Measurements from ENCODE around the gene SKOR2. TPM values are rescaled to one million over a fixed set of nuclear protein-coding genes. Genes with fewer than 3 reads are reported as not detected.

SKOR2 gene, protein sequence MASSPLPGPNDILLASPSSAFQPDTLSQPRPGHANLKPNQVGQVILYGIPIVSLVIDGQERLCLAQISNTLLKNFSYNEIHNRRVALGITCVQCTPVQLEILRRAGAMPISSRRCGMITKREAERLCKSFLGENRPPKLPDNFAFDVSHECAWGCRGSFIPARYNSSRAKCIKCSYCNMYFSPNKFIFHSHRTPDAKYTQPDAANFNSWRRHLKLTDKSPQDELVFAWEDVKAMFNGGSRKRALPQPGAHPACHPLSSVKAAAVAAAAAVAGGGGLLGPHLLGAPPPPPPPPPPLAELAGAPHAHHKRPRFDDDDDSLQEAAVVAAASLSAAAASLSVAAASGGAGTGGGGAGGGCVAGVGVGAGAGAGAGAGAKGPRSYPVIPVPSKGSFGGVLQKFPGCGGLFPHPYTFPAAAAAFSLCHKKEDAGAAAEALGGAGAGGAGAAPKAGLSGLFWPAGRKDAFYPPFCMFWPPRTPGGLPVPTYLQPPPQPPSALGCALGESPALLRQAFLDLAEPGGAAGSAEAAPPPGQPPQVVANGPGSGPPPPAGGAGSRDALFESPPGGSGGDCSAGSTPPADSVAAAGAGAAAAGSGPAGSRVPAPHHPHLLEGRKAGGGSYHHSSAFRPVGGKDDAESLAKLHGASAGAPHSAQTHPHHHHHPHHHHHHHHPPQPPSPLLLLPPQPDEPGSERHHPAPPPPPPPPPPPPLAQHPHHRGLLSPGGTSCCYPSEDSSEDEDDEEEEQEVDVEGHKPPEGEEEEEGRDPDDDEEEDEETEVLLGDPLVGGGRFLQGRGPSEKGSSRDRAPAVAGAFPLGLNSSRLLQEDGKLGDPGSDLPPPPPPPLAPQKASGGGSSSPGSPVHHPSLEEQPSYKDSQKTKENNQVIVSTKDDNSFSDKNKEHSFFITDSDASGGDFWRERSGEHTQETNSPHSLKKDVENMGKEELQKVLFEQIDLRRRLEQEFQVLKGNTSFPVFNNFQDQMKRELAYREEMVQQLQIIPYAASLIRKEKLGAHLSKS
- total RNA-seq: not detected

- WGBS, 2 donors: 3 to 5% methylated on average over 5 to 25 of the region's 55 CpGs
- TF ChIP-seq CTCF (IDR thresholded peaks at IDR 0.05): no peak
- TF ChIP-seq POLR2A (IDR thresholded peaks at IDR 0.05): no peak
- Histone ChIP-seq H3K36me3 (no peaks in the 10 kb centered on the region), H3K4me1 (peaks cover 0 to 15% (median 13%) of the 10 kb centered on the region in 3 donors), H3K9me3 (peaks cover 0 to 8% (median 0%) of the 10 kb centered on the region in 3 donors), H3K27ac (no peak within 1 kb of the TSS), H3K4me3 (peak within 1 kb of the TSS in 1 of 4 donors; percentile 7), H3K27me3 (peaks cover 19 to 100% (median 27%) of the 10 kb centered on the region in 4 donors)
- no peak for DNase-seq
- intact Hi-C loops (cut with DNase I): loop anchor here (10.0 kb wide), 1 partner anchor 63 kb away; no protein-coding TSS in a partner anchor
These were observed at the start of gene SKOR2 for GRCh38 chr18:47251289-47252120. Gene SKOR2 (minus strand): TSS chr18:47251660. CDS start chr18:47249183, 2,477 bp downstream.

DNA sequence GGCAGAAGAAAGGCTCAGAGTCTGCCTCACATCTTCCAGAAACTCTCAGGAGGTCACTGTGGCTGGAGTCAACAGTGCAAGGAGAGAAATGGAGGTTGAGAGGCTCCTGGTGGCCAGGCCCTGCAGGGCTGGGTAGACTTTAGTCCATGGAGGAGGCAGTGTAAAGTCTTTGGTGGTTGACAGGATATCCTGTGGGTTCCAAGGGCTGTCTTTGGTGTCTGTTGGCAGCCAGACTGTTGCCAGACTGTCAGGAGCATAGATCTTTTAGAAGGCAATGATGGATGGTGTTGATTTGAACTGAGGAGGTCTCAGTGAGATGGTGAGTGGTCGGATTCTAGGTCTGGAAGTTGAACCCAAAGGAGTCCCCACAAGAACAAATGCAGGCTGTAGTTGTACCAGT lies 45.0 kb upstream of the SKOR2 start:
- DNase-seq: no peak
- H3K27me3 ChIP-seq: peaks cover 0 to 38% (median 0%) of the 10 kb centered on the region in 4 donors
- WGBS, 2 donors: 27% methylated on average over 1 of the region's 1 CpG
- H3K4me3 ChIP-seq: no peak overlapping the region
- H3K27ac ChIP-seq: no peak overlapping the region
- no peaks in the 10 kb centered on the region for H3K4me1 ChIP-seq
- intact Hi-C loops (cut with DNase I): no loop called here
- H3K36me3 ChIP-seq: no peaks in the 10 kb centered on the region
- peaks cover 0 to 7% (median 3%) of the 10 kb centered on the region in 3 donors for H3K9me3 ChIP-seq
- TF ChIP-seq POLR2A (IDR thresholded peaks at IDR 0.05) (no peak), CTCF (IDR thresholded peaks at IDR 0.05) (no peak)

DNA sequence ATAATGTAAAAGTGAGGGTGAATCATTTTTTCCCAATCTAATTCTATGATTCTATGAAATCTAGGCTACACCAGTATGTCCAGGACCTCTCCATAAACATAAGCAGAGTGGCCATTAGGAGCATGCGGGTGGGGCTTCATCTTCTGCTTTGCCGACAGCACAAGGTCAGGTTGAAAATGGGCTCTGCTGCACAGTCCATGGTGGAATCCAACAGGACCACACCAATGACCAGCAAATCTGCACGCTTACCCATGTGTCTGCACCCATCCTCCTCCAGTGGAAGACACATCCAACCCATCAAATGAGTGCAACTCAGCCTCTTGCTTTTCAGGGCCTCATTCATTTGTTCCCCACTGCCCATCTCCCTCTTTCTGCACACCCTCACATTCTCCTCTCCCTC lies 43.3 kb upstream of the SKOR2 start:
- Histone ChIP-seq H3K4me1 (no peaks in the 10 kb centered on the region), H3K27ac (no peak overlapping the region), H3K4me3 (no peak overlapping the region), H3K9me3 (no peaks in the 10 kb centered on the region), H3K36me3 (no peaks in the 10 kb centered on the region), H3K27me3 (peaks cover 0 to 50% (median 0%) of the 10 kb centered on the region in 4 donors)
- 75 to 89% methylated on average over 2 to 3 of the region's 3 CpGs for WGBS, 2 donors
- intact Hi-C loops (cut with DNase I): no loop called here
- TF ChIP-seq CTCF (IDR thresholded peaks at IDR 0.05) (no peak), POLR2A (IDR thresholded peaks at IDR 0.05) (no peak)
- DNase-seq: no peak

GRCh38 chr18:47288741-47289140 lies 37.3 kb upstream of the SKOR2 start:
- no peaks in the 10 kb centered on the region for H3K36me3 ChIP-seq
- no peaks in the 10 kb centered on the region for H3K9me3 ChIP-seq
- H3K4me1 ChIP-seq: no peaks in the 10 kb centered on the region
- DNase-seq: no peak
- no peak overlapping the region for H3K4me3 ChIP-seq
- TF ChIP-seq POLR2A (IDR thresholded peaks at IDR 0.05): no peak
- TF ChIP-seq CTCF (IDR thresholded peaks at IDR 0.05): no peak
- peaks cover 0 to 74% (median 0%) of the 10 kb centered on the region in 4 donors for H3K27me3 ChIP-seq
- H3K27ac ChIP-seq: no peak overlapping the region
- intact Hi-C loops (cut with DNase I): no loop called here

All from esophagus squamous epithelium (tissue), 5 donors.